GM12878 (cell line): ENCODE results near the gene POU2F1. TPM values are rescaled to one million over a fixed set of nuclear protein-coding genes. Genes with fewer than 3 reads are reported as not detected.

Experiments
- ATAC-seq: fragments of 200-7000 bp; cut with Tn5 transposase; 3 replicates; pipeline ENCODE4 v1.9.1; 2020; ENCODE audit warnings: mild to moderate bottlenecking, moderate library complexity
- BruUV-seq: library from RNA; stranded (reverse); fragments of 400-500 nt; replicated peaks from 2 replicates; lab custom pipeline; 2021; lab: Mats Ljungman, UMichigan
- CTCF ChIA-PET: fragments of 300-600 bp; sonication (Branson Sonifier 250); formaldehyde crosslinking; extraction: SDS; loops from one replicate; lab custom pipeline; 2021; ENCODE audit warnings: inconsistent platforms; lab: Yijun Ruan, JAX
- POLR2A ChIA-PET: fragments of 350-600 bp; formaldehyde crosslinking; extraction: SDS; loops from one replicate; lab custom pipeline; 2021; ENCODE audit warnings: inconsistent platforms; lab: Charles Lee
- RAD21 ChIA-PET: fragments of 300-600 bp; sonication (Branson Sonifier 250); formaldehyde crosslinking; loops from one replicate; lab custom pipeline; 2023; ENCODE audit warnings: antibody characterized with exemption; ENCODE audit not compliant: unreplicated experiment; lab: Charles Lee
- SMC1A ChIA-PET: fragments of 300-600 bp; sonication (Branson Sonifier 250); formaldehyde crosslinking; loops from one replicate; lab custom pipeline; 2023; ENCODE audit not compliant: unreplicated experiment, uncharacterized antibody; lab: Charles Lee
- DNase-seq: peaks from one replicate; pipeline ENCODE4 v3.0.0-alpha.2; 2011; ENCODE audit warnings: low read depth, low spot score
- FAIRE-seq: peaks from 3 replicates; lab custom pipeline; 2011; peaks lifted over from hg19 to GRCh38; lab: Jason Lieb, UNC
- H2AFZ ChIP-seq: 2 replicates; pipeline ENCODE4 v1.6.0; 2011; ENCODE audit warnings: low read depth, low read length, control low read depth; ENCODE audit not compliant: control insufficient read depth
- H3K27ac ChIP-seq: 2 replicates; pipeline ENCODE4 v1.5.1; 2011; ENCODE audit warnings: control low read depth; ENCODE audit not compliant: control insufficient read depth, insufficient read depth
- H3K27me3 ChIP-seq, 2 experiments: replicated peaks in 1 of 2; 2 replicates each; pipeline versions ENCODE4 v1.6.0 to v1.6.1; 2011; ENCODE audit warnings: low read length in 1 of 2; ENCODE audit not compliant: control insufficient read depth in 2 of 2, insufficient read depth in 2 of 2
- H3K36me3 ChIP-seq, 2 experiments: 2 replicates each; pipeline ENCODE4 v1.5.1; 2011; ENCODE audit warnings: low read length in 1 of 2; ENCODE audit not compliant: control insufficient read depth in 2 of 2, insufficient read depth in 2 of 2
- H3K4me1 ChIP-seq: 2 replicates; pipeline ENCODE4 v1.6.1; 2011; ENCODE audit warnings: mild to moderate bottlenecking, low read length, moderate library complexity, mixed read lengths; ENCODE audit not compliant: control insufficient read depth, insufficient read depth
- H3K4me2 ChIP-seq: 2 replicates; pipeline ENCODE4 v1.6.0; 2011; ENCODE audit warnings: control low read depth; ENCODE audit not compliant: control insufficient read depth, insufficient read depth
- H3K4me3 ChIP-seq: fragments of 200-600 bp; sonication (generic); 2 replicates; pipeline ENCODE4 v1.5.1; 2016
- H3K79me2 ChIP-seq: 2 replicates; pipeline ENCODE4 v1.6.0; 2011; ENCODE audit warnings: low read length; ENCODE audit not compliant: control insufficient read depth, insufficient read depth
- H3K9ac ChIP-seq: 2 replicates; pipeline ENCODE4 v1.8.0; 2011; ENCODE audit warnings: low read length, control low read depth, mixed read lengths; ENCODE audit not compliant: control insufficient read depth, insufficient read depth
- H3K9me3 ChIP-seq: replicated peaks from 3 replicates; pipeline ENCODE4 v1.5.1; 2011; ENCODE audit warnings: mild to moderate bottlenecking, low read length; ENCODE audit not compliant: control insufficient read depth, insufficient read depth
- H4K20me1 ChIP-seq: 2 replicates; pipeline ENCODE4 v1.6.0; 2011; ENCODE audit not compliant: control insufficient read depth, insufficient read depth
- PAX5 ChIP-seq: IDR thresholded peaks from 2 replicates; pipeline ENCODE4 v1.6.1; 2011; ENCODE audit warnings: low read depth, low read length, borderline replicate concordance
- SPI1 ChIP-seq: IDR thresholded peaks from 2 replicates; pipeline ENCODE4 v1.6.1; 2011; ENCODE audit warnings: low read depth, mild to moderate bottlenecking, low read length, moderate library complexity, borderline replicate concordance; ENCODE audit not compliant: insufficient read depth
- STAT1 ChIP-seq: fragments of 450-650 bp; conservative IDR thresholded peaks from 2 replicates; pipeline ENCODE4 v1.6.1; 2014; ENCODE audit warnings: antibody characterized with exemption, mild to moderate bottlenecking
- TCF12 ChIP-seq: IDR thresholded peaks from 2 replicates; pipeline ENCODE4 v1.6.1; 2011; ENCODE audit warnings: low read depth, mild to moderate bottlenecking, low read length
- WGBS: methylation state at CpG from one replicate; pipeline ENCODE4 v1.1.6; 2016; ENCODE audit warnings: low lambda C conversion rate; ENCODE audit not compliant: insufficient replicate concordance, insufficient coverage; ENCODE audit errors: missing lambda C conversion rate; 5-methylcytosine and 5-hydroxymethylcytosine counted together
- in situ Hi-C: fragments of 300-500 bp; cut with MboI; formaldehyde crosslinking; loops from 9 replicates; pipeline ENCODE4 v1.14.3; 2018; ENCODE audit warnings: mixed read lengths
- intact Hi-C: fragments of 100-400 bp; cut with micrococcal nuclease; formaldehyde crosslinking; loops from one replicate; pipeline ENCODE4 v1.14.2; 2022; ENCODE audit not compliant: unreplicated experiment
- polyA plus RNA-seq, 11 experiments: library from polyadenylated mRNA; depleted of rRNA in 4 of 11; unstranded in 6 of 11; stranded (reverse) in 5 of 11; fragments of >200 nt; fragmentation: Nextera tagmentation in 4 of 11; fragmentation: Illumina TruSeq in 1 of 11; extraction: Ambion mirVana in 4 of 11; extraction: Trizol in 1 of 11; gene quantifications; 1 replicate in 1 of 11; 2 replicates in 10 of 11; pipeline versions ENCODE4 v1.2.1 to v1.2.3, GENCODE V29; 2011 to 2016; ENCODE audit warnings: inconsistent platforms in 2 of 11, missing spikeins in 2 of 11, low read depth in 1 of 11
- total RNA-seq, 4 experiments: library from RNA; depleted of rRNA in 3 of 4; stranded (reverse); fragments of >200 nt in 3 of 4; fragmentation: Illumina TruSeq in 1 of 4; extraction: Trizol in 1 of 4; gene quantifications; 2 replicates each; pipeline versions ENCODE4 v1.2.1 to v1.2.3, GENCODE V29; 2013 to 2021
- TF ChIP-seq, protein P1 (sequence below): IDR thresholded peaks from 2 replicates; pipeline ENCODE4 v1.6.1; 2012; ENCODE audit warnings: mild to moderate bottlenecking, low read depth, low read length

Gene POU2F1
- total and polyA plus RNA-seq, 10 of the 15 experiments (the other 5 are each of a cell fraction or from before 2014, with no cell fraction given), result 2.5 to 21.7 (median 12.5) TPM

DNA sequence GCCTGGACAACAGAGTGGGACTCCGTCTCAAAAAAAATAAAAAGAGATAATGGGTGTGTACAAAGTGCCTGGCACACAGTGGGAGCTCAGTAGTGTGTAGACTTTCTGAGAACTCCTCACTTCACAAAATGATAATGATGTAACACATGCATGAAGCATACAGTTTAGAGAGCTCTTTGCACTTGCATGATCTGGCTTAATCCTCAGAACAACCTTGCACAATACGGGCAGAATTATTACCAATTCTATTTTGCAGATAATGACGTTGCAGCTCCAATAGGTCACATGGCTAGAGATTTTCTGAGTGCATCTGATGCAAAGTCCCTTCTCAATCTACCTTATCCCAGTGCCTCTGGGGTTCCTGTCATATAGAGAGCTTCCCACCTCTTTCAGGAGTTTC is 226.3 kb downstream of the POU2F1 start (continued):
- TF ChIP-seq, protein P1, sequence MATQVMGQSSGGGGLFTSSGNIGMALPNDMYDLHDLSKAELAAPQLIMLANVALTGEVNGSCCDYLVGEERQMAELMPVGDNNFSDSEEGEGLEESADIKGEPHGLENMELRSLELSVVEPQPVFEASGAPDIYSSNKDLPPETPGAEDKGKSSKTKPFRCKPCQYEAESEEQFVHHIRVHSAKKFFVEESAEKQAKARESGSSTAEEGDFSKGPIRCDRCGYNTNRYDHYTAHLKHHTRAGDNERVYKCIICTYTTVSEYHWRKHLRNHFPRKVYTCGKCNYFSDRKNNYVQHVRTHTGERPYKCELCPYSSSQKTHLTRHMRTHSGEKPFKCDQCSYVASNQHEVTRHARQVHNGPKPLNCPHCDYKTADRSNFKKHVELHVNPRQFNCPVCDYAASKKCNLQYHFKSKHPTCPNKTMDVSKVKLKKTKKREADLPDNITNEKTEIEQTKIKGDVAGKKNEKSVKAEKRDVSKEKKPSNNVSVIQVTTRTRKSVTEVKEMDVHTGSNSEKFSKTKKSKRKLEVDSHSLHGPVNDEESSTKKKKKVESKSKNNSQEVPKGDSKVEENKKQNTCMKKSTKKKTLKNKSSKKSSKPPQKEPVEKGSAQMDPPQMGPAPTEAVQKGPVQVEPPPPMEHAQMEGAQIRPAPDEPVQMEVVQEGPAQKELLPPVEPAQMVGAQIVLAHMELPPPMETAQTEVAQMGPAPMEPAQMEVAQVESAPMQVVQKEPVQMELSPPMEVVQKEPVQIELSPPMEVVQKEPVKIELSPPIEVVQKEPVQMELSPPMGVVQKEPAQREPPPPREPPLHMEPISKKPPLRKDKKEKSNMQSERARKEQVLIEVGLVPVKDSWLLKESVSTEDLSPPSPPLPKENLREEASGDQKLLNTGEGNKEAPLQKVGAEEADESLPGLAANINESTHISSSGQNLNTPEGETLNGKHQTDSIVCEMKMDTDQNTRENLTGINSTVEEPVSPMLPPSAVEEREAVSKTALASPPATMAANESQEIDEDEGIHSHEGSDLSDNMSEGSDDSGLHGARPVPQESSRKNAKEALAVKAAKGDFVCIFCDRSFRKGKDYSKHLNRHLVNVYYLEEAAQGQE, result no peak
- no peak for TF ChIP-seq TCF12
- no peak for TF ChIP-seq PAX5

DNA sequence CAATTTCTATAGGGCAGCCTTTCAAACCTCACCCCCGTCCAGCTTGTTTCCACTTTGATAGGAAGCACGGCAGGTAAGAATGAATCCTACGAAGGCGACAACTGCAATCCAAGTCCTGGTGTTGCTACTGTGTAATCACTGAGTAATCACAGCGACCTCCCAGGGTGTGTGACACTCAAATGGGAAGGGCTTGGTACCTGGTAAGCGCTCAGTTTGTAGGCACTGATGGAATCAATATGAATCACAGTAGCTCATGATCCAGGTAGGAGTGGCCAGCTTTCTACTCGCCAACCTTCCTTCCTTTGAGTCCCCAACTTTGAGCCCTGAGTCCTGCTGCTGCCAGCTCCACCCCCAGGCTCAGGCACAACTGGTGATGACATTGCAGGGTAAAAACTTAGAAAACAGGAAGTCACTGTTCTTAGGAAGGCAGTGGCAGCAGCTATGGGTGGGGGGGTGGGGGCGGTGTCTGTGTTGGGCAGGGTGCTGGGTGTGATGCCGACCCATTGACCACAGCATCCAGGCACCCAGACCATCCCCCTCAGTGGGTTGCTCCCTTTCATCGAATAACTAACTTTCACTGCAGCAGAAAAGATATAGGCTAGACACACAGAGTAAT is 226.9 kb downstream of the POU2F1 start:
- H2AFZ ChIP-seq, result peak overlapping the region; percentile 85
- POLR2A ChIA-PET, result interaction anchor here (1.1 kb wide), 1 partner anchor 8 kb away, joined by 3 read pairs; no protein-coding TSS in a partner anchor

More for the DNA sequence above, 226.9 kb downstream of the POU2F1 start:
- H3K27me3 ChIP-seq, result no peaks in the 10 kb centered on the region
- no peak for FAIRE-seq
- BruUV-seq, result no TSS peak
- TF ChIP-seq SPI1, result peak; percentile 78; the same call in 1 of the 2 replicates
- no peak for TF ChIP-seq STAT1
- TF ChIP-seq, all 136 proteins: peak for 1
- intact Hi-C loops, result loop anchor here (10.0 kb wide), 2 partner anchors 323 to 533 kb away; no protein-coding TSS in a partner anchor
- Histone ChIP-seq H3K79me2 (no peaks in the 10 kb centered on the region), H3K4me2 (peak overlapping the region; percentile 52; the same call in 1 of the 2 replicates), H4K20me1 (no peaks in the 10 kb centered on the region), H3K36me3 (no peaks in the 10 kb centered on the region), H3K4me1 (peaks cover 10% of the 10 kb centered on the region), H3K9me3 (no peaks in the 10 kb centered on the region), H3K4me3 (no peak overlapping the region), H3K27ac (no peak overlapping the region), H3K9ac (peak overlapping the region; percentile 10; the same call in 1 of the 2 replicates)
- in situ Hi-C loops, result loop anchor here (10.0 kb wide), 2 partner anchors 183 to 533 kb away; no protein-coding TSS in a partner anchor
- CTCF ChIA-PET, result interaction anchor here (0.6 to 2.7 kb wide), 15 partner anchors 8 to 389 kb away, joined by 3 to 29 read pairs (median 3); partner anchors contain the start of genes CREG1 and POU2F1
- peak; percentile 89 for ATAC-seq
- 9% methylated on average over 10 of the region's 10 CpGs for WGBS
- RAD21 ChIA-PET, result interaction anchor here (0.6 to 2.0 kb wide), 10 partner anchors 8 to 537 kb away, joined by 3 to 8 read pairs (median 5); no protein-coding TSS in a partner anchor
- no peak for DNase-seq
- SMC1A ChIA-PET, result interaction anchor here (0.8 to 1.9 kb wide), 8 partner anchors 9 to 381 kb away, joined by 3 to 13 read pairs (median 4); no protein-coding TSS in a partner anchor
